GM12864 (cell line): ENCODE measurements around the gene GNA14.
"Not testable (repeated sequence)": the region's sequence is repeated elsewhere in the genome, so short reads cannot be mapped to it uniquely, and the experiment has no call there.

Experiments used
- DNase-seq: peaks from one replicate; pipeline ENCODE4 v3.0.0-alpha.2; 2011; ENCODE audit warnings: low read depth
- H3K4me3 ChIP-seq: 2 replicates; pipeline ENCODE4 v1.5.1; 2011; ENCODE audit warnings: mild to moderate bottlenecking, low read depth, low read length, control low read depth
- CTCF ChIP-seq: IDR thresholded peaks from 2 replicates; pipeline ENCODE4 v1.5.1; 2011; ENCODE audit warnings: low read depth, mild to moderate bottlenecking, moderate library complexity, low read length, control low read depth, inconsistent platforms; ENCODE audit errors: missing control alignments

Gene GNA14

GRCh38 chr9:77640741-77641580, 7.2 kb downstream of the GNA14 start:
- DNase-seq: no peak
- no peak overlapping the region for H3K4me3 ChIP-seq

GRCh38 chr9:77632652-77633051, 15.5 kb downstream of the GNA14 start:
- no peak overlapping the region for H3K4me3 ChIP-seq
- TF ChIP-seq CTCF: no peak
- DNase-seq: no peak

More at GRCh38 chr9:77640741-77641580, 7.2 kb downstream of the GNA14 start:
- TF ChIP-seq CTCF: no peak

- not testable (repeated sequence) for DNase-seq, H3K4me3 ChIP-seq
These were observed 19.3 kb downstream of the GNA14 start for GRCh38 chr9:77628864-77629263.

- no peak for DNase-seq
- TF ChIP-seq CTCF: no peak
- H3K4me3 ChIP-seq: no peak overlapping the region
These were observed 31.9 kb downstream of the GNA14 start for GRCh38 chr9:77616191-77616590.

- DNase-seq: no peak
- TF ChIP-seq CTCF: no peak
- no peak overlapping the region for H3K4me3 ChIP-seq
These were observed 33.5 kb downstream of the GNA14 start for GRCh38 chr9:77614645-77615044.

- DNase-seq: no peak
- TF ChIP-seq CTCF: no peak
- H3K4me3 ChIP-seq: no peak overlapping the region
These were observed 41.6 kb downstream of the GNA14 start for GRCh38 chr9:77606526-77606925.

GRCh38 chr9:77605449-77606220, 42.5 kb downstream of the GNA14 start:
- H3K4me3 ChIP-seq: no peak overlapping the region
- no peak for DNase-seq
- no peak for TF ChIP-seq CTCF
